HG03354 (cell line): ENCODE measurements around the gene PRRT2.
"Not testable (repeated sequence)": the region's sequence is repeated elsewhere in the genome, so short reads cannot be mapped to it uniquely, and the experiment has no call there.

ENCODE experiments used
- ATAC-seq: cut with Tn5 transposase; IDR thresholded peaks from one replicate; pipeline ENCODE4 v1.9.1; 2021; ENCODE audit warnings: mild to moderate bottlenecking; ENCODE audit not compliant: unreplicated experiment, poor library complexity, severe bottlenecking

Gene PRRT2

GRCh38 chr16:29811896-29812665 lies at the start of gene PRRT2:
TSS of gene PRRT2 (plus strand) at chr16:29812193. CDS start at chr16:29813055, 862 bp downstream.
- ATAC-seq: no peak

- ATAC-seq: no peak
These were observed 48.7 kb upstream of the PRRT2 start for GRCh38 chr16:29763326-29763725.

DNA sequence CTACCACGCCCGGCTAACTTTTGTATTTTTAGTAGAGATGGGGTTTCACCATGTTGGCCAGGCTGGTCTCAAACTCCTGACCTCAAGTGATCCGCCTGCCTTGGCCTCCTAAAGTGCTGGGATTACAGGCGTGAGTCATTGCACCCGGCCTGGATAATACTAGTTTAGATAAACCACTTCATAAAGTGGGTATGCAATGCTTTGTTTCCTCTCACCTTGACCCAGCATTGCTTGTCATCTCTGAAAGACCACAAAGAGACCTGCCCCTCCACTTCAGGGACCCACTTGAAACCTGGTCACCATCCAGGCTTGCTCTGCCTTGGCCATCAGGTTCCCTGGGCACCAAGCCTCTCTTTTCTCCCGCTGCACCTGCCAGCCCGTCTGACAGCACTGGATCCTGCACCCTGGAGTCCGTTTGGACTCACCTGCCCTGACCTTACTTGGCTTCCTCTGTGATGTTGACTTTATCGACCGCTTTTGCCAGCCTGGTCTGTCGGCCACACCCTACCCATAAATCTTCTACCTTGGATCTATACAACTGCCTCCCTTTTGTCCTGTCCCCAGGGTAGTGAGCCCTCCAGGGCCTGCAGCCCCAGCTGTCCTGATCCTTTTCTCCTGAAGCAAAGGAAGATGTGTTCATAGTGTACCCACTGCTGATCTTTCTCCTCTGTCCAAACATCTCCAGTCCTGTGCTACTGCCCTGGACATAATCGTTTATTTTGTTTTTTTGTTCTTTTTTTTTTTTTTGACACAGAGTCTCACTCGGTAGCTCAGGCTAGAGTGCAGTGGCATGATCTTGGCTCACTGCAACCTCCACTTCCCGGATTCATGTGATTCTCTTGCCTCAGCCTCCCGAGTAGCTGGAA lies 46.6 kb upstream of the PRRT2 start:
- ATAC-seq: no peak

- ATAC-seq: no peak
These were observed 45.4 kb upstream of the PRRT2 start for GRCh38 chr16:29766571-29766970.

DNA sequence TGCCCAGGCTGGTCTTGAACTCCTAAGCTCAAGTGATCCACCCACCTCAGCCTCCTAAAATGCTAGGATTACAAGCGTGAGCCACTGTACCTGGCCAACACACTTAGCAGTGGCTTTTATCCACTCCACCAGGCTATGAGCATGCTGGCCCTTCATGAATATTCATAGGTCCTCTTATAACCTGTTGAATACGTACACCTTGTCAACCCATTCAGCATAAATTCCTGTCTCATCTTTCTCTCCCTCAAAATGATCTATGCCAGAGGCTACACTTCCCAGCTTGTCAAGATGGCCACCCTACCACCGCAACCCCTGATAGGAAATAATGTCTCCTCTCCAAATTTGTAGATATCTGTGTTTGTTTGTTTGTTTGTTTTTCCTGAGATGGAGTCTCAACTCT lies 44.9 kb upstream of the PRRT2 start:
- no peak for ATAC-seq

- no peak for ATAC-seq
These were observed 42.5 kb upstream of the PRRT2 start for GRCh38 chr16:29769507-29769906.

GRCh38 chr16:29770250-29770929 lies 41.6 kb upstream of the PRRT2 start:
- ATAC-seq: no peak

DNA sequence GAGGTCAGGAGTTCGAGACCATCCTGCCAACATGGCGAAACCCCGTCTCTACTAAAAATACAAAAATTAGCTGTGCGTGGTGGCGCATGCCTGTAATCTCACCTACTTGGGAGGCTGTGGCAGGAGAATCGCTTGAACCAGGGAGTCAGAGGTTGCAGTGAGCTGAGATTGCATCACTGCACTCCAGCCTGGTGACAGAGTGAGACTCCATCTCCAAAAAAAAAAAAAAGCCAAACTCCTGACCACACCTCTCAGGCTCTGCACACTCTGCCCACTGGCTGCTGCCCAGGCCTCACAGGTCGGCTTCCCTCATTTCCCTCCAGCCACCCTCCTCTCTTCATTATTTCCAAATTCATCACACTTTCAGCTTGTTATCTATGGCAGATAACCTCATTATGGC lies 39.7 kb upstream of the PRRT2 start:
- ATAC-seq: not testable (repeated sequence)

DNA sequence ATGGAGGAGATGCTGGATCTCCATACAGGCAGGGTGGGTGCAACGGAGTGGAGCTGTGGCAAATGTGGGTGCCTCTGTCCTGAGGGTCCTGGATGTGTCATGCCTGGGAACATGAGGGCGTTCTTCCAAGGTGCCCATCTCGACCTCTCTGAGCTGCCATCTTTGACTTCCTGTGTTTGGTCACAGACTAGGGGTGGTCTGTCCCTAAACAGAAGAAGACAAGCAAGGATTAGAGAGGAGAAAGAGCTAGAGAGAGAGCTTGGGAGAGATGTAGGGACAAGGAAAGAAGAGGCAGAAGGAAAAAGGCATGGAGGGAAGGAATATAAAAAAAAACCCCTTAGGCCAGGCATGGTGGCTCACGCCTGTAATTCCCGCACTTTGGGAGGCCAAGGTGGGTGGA lies 37.3 kb upstream of the PRRT2 start:
- no peak for ATAC-seq

GRCh38 chr16:29775742-29776408 lies 36.1 kb upstream of the PRRT2 start:
- ATAC-seq: no peak

- no peak for ATAC-seq
These were observed 34.2 kb upstream of the PRRT2 start, which contains the start of gene ZG16 for GRCh38 chr16:29777576-29778350. TSS of gene ZG16 (plus strand) at chr16:29778256. CDS start at chr16:29779267, 1,011 bp downstream.

GRCh38 chr16:29779474-29779873 lies 32.5 kb upstream of the PRRT2 start:
- ATAC-seq: no peak

- not testable (repeated sequence) for ATAC-seq
These were observed 28.7 kb upstream of the PRRT2 start for GRCh38 chr16:29783094-29783953.

DNA sequence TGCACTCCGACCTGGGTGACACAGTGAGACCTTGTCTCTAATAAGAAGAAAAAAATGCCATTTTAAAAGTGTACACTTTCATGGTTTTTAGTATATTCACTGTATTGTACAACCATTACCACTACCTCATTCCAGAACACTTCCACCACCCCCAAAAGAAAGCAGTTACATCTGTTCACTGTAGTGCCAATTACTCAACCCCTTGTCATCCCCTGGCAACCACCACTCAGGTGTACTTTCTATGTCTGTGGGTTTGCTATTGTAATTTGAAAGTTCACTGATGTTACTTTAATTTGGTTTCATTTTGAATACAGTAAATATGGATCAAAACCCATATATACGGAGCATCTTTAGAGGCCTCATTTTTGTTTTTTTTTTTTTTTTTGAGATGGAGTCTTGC lies 27.8 kb upstream of the PRRT2 start:
- no peak for ATAC-seq

DNA sequence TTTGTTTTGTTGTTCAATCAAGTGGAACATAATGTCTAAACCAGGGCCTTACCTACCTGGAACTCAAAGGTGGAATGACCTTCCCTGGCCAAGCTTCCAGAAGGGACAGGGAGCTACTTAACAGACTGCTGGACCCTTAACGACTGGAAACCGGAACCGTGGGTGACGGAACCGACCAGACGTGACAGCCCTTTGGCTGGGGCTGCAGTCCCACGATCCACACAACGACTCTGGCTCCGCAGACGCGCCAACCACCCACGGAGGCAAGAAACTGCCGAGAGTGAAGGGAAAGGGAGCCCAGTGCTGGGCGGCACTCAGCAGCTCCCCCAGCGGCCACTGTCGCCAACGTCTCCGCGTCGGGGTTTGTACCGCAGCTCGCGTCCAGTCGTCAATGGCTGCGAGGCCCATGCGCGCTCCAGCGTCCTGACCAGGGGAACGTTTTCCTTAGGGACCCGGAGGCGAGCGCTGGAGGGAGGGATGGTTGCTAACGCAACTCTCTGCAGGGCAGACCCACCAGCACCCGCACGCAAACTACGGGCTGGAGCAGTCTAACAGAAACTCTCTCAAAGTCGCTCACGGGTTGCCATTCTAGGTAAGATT lies 27.0 kb upstream of the PRRT2 start:
- ATAC-seq: no peak

DNA sequence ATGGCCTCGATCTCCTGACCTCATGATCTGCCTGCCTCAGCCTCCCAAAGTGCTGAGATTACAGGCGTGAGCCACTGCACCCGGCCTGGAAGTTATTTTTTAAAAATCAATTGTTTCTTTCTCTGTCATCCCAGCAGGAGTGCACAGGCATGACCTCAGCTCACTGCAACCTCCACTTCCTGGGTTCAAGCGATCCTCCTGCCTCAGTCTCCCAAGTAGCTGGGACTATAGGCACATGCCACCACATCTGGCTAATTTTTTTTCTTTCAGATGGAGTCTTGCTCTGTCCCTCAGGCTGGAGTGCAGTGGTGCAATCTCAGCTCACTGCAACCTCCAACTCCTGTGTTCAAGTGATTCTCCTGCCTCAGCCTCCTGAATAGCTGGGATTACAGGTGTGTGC lies 24.8 kb upstream of the PRRT2 start:
- not testable (repeated sequence) for ATAC-seq

GRCh38 chr16:29789775-29790182 lies 22.2 kb upstream of the PRRT2 start:
- ATAC-seq: no peak
